Astrocyte (in vitro differentiated cells and primary cell): ENCODE results near the gene ADAMTS19. TPM values are rescaled to one million over a fixed set of nuclear protein-coding genes. Genes with fewer than 3 reads are reported as not detected.

ENCODE experiments used
- DNase-seq: peaks from one replicate; pipeline ENCODE4 v3.0.0-alpha.2; 2010; ENCODE audit warnings: low read depth
- FAIRE-seq: peaks from 2 replicates; lab custom pipeline; 2011; peaks lifted over from hg19 to GRCh38; lab: Jason Lieb, UNC
- H2AFZ ChIP-seq: 2 replicates; pipeline ENCODE4 v1.6.0; 2012; ENCODE audit warnings: low read depth, low read length, inconsistent platforms
- H3K27ac ChIP-seq: 2 replicates; pipeline ENCODE4 v1.5.1; 2011; ENCODE audit warnings: low read depth, low read length, inconsistent platforms
- H3K27me3 ChIP-seq: 2 replicates; pipeline ENCODE4 v1.6.0; 2011; ENCODE audit warnings: low read length, inconsistent platforms; ENCODE audit not compliant: insufficient read depth
- H3K36me3 ChIP-seq: 2 replicates; pipeline ENCODE4 v1.5.1; 2011; ENCODE audit warnings: low read length, inconsistent platforms; ENCODE audit not compliant: insufficient read depth
- H3K4me1 ChIP-seq: 2 replicates; pipeline ENCODE4 v1.5.1; 2011; ENCODE audit warnings: low read length, inconsistent platforms; ENCODE audit not compliant: insufficient read depth
- H3K4me2 ChIP-seq: 2 replicates; pipeline ENCODE4 v1.6.0; 2012; ENCODE audit warnings: low read length, inconsistent platforms
- H3K4me3 ChIP-seq: 2 replicates; pipeline ENCODE4 v1.5.1; 2011; ENCODE audit warnings: low read depth, mild to moderate bottlenecking, low read length, inconsistent platforms; ENCODE audit not compliant: insufficient read depth
- H3K79me2 ChIP-seq: 2 replicates; pipeline ENCODE4 v1.6.0; 2012; ENCODE audit warnings: mild to moderate bottlenecking, low read length, inconsistent platforms; ENCODE audit not compliant: insufficient read depth
- H3K9ac ChIP-seq: 2 replicates; pipeline ENCODE4 v1.6.0; 2012; ENCODE audit warnings: mild to moderate bottlenecking, low read length, inconsistent platforms
- H3K9me3 ChIP-seq: 2 replicates; pipeline ENCODE4 v1.5.1; 2012; ENCODE audit warnings: low read depth, mild to moderate bottlenecking, low read length, inconsistent platforms; ENCODE audit not compliant: insufficient read depth
- H4K20me1 ChIP-seq: 2 replicates; pipeline ENCODE4 v1.6.0; 2012; ENCODE audit warnings: low read length, inconsistent platforms; ENCODE audit not compliant: insufficient read depth
- H3K27ac Mint-ChIP-seq: one replicate; pipeline ENCODE4 v1.8.0; 2021; ENCODE audit warnings: mild to moderate bottlenecking, mixed read lengths; ENCODE audit not compliant: unreplicated experiment
- H3K27me3 Mint-ChIP-seq: one replicate; pipeline ENCODE4 v1.8.0; 2021; ENCODE audit warnings: low read depth, mixed read lengths; ENCODE audit not compliant: unreplicated experiment
- H3K36me3 Mint-ChIP-seq: one replicate; pipeline ENCODE4 v1.8.0; 2021; ENCODE audit warnings: low read depth, mixed read lengths; ENCODE audit not compliant: unreplicated experiment
- H3K4me1 Mint-ChIP-seq: one replicate; pipeline ENCODE4 v1.8.0; 2021; ENCODE audit warnings: low read depth, mixed read lengths; ENCODE audit not compliant: unreplicated experiment
- H3K4me3 Mint-ChIP-seq: one replicate; pipeline ENCODE4 v1.8.0; 2021; ENCODE audit warnings: mild to moderate bottlenecking, moderate library complexity, mixed read lengths; ENCODE audit not compliant: unreplicated experiment
- H3K9me3 Mint-ChIP-seq: one replicate; pipeline ENCODE4 v1.8.0; 2021; ENCODE audit warnings: mild to moderate bottlenecking, mixed read lengths; ENCODE audit not compliant: unreplicated experiment
- EZH2 ChIP-seq: IDR thresholded peaks from 2 replicates; pipeline ENCODE4 v1.6.1; 2012; ENCODE audit warnings: mild to moderate bottlenecking, low read length, inconsistent platforms; ENCODE audit not compliant: insufficient read depth
- total RNA-seq: library from RNA; stranded (reverse); gene quantifications from 2 replicates; pipeline ENCODE4 v1.2.1, GENCODE V29; 2021
- TF ChIP-seq, protein P1 (sequence below): IDR thresholded peaks from 2 replicates; pipeline ENCODE4 v1.5.1; 2011; ENCODE audit warnings: low read depth, mild to moderate bottlenecking, inconsistent platforms, low read length, moderate library complexity; ENCODE audit not compliant: insufficient read depth

Gene ADAMTS19
- total RNA-seq, 1 donor from 2014 or later, result 0.61 TPM

DNA sequence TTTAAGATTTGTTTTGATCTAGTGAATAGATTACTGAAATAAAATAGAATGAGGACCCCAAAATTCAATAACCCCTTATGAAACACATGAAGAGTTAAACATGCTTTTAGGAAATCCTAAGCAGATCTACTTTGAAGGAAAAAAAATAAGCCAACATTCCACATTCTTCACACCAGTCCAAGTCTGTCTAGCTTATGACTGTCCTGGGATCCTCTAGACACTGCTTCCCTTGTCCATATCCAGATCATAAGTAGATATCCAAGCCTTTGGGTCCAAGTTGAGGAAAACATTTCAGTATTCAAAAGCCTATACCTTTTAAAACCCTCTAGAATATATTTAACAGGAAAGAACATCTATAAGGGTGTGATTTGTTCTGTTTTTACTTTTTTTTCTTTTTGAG lies 228.9 kb downstream of the ADAMTS19 start:
- Histone ChIP-seq H3K27ac (no peak overlapping the region), H3K4me2 (no peak overlapping the region), H3K4me3 (no peak overlapping the region), H4K20me1 (no peaks in the 10 kb centered on the region), H3K9ac (no peak overlapping the region), H2AFZ (no peak overlapping the region), H3K4me1 (no peaks in the 10 kb centered on the region), H3K79me2 (no peaks in the 10 kb centered on the region), H3K9me3 (no peaks in the 10 kb centered on the region), H3K36me3 (no peaks in the 10 kb centered on the region), H3K27me3 (no peaks in the 10 kb centered on the region)
- FAIRE-seq (no peak), DNase-seq (no peak)
- Mint-ChIP-seq H3K9me3 (no peaks in the 10 kb centered on the region), H3K4me3 (no peak overlapping the region), H3K27me3 (no peaks in the 10 kb centered on the region), H3K4me1 (no peaks in the 10 kb centered on the region), H3K27ac (no peak overlapping the region), H3K36me3 (no peaks in the 10 kb centered on the region)
- no peak for TF ChIP-seq EZH2
- TF ChIP-seq, protein P1, sequence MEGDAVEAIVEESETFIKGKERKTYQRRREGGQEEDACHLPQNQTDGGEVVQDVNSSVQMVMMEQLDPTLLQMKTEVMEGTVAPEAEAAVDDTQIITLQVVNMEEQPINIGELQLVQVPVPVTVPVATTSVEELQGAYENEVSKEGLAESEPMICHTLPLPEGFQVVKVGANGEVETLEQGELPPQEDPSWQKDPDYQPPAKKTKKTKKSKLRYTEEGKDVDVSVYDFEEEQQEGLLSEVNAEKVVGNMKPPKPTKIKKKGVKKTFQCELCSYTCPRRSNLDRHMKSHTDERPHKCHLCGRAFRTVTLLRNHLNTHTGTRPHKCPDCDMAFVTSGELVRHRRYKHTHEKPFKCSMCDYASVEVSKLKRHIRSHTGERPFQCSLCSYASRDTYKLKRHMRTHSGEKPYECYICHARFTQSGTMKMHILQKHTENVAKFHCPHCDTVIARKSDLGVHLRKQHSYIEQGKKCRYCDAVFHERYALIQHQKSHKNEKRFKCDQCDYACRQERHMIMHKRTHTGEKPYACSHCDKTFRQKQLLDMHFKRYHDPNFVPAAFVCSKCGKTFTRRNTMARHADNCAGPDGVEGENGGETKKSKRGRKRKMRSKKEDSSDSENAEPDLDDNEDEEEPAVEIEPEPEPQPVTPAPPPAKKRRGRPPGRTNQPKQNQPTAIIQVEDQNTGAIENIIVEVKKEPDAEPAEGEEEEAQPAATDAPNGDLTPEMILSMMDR, result no peak

DNA sequence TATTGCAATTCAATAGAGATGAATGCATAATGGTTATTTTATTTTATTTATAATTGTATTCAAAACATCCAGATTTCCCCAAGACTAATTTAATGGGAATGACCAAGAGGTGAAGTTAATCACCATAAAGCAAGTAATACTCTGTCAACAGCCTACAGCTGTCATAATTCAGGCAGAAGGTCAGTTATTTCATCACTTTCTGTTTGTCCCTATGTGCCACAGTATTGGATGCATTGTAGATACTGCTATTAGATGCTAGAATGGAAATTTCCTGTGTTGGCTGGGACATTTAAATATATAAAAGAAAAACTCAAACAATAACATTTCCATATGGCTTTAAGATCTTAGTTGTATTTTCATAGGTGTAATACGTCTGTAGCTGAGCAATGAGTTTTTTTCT lies 231.1 kb downstream of the ADAMTS19 start:
- Histone ChIP-seq H3K36me3 (no peaks in the 10 kb centered on the region), H4K20me1 (no peaks in the 10 kb centered on the region), H3K9me3 (no peaks in the 10 kb centered on the region), H3K9ac (no peak overlapping the region), H3K27ac (no peak overlapping the region), H3K27me3 (no peaks in the 10 kb centered on the region), H3K79me2 (no peaks in the 10 kb centered on the region), H3K4me2 (no peak overlapping the region), H3K4me1 (no peaks in the 10 kb centered on the region), H2AFZ (no peak overlapping the region), H3K4me3 (no peak overlapping the region)
- no peaks in the 10 kb centered on the region for H3K4me1 Mint-ChIP-seq
- H3K27me3 Mint-ChIP-seq, result no peaks in the 10 kb centered on the region
- TF ChIP-seq, protein P1, result no peak
- no peak for TF ChIP-seq EZH2
- no peaks in the 10 kb centered on the region for H3K9me3 Mint-ChIP-seq
- no peaks in the 10 kb centered on the region for H3K36me3 Mint-ChIP-seq
- no peak for DNase-seq
- FAIRE-seq, result no peak
- no peak overlapping the region for H3K4me3 Mint-ChIP-seq
- no peak overlapping the region for H3K27ac Mint-ChIP-seq

DNA sequence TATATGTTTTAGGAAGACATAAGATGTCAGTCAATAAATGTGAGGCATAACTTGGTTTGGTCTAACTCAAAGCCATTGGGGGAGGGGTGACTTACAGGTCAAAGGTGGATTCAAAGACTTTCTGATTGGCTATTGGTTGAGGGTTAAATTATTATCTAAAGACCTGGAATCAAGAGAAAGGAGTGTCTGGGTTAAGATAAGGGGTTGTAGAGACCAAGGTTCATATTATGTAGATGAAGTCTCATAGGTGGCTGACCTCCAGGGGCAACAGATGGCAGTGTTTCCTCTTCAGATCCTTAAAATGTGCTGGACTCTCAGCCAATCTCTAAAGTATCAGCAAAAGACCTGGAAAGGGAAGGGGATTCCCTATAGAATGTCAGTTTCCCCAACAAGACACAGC lies 236.5 kb downstream of the ADAMTS19 start:
- H3K9me3 ChIP-seq, result no peaks in the 10 kb centered on the region
- Mint-ChIP-seq H3K4me3 (no peak overlapping the region), H3K27me3 (no peaks in the 10 kb centered on the region), H3K9me3 (no peaks in the 10 kb centered on the region), H3K27ac (no peak overlapping the region), H3K36me3 (no peaks in the 10 kb centered on the region), H3K4me1 (no peaks in the 10 kb centered on the region)
- no peaks in the 10 kb centered on the region for H3K79me2 ChIP-seq
- FAIRE-seq (no peak), DNase-seq (no peak)
- H3K36me3 ChIP-seq, result no peaks in the 10 kb centered on the region
- H3K27ac ChIP-seq, result no peak overlapping the region
- no peak overlapping the region for H2AFZ ChIP-seq
- no peaks in the 10 kb centered on the region for H4K20me1 ChIP-seq
- H3K9ac ChIP-seq, result no peak overlapping the region
- TF ChIP-seq EZH2, result no peak
- TF ChIP-seq, protein P1, result no peak
- H3K4me2 ChIP-seq, result no peak overlapping the region
- H3K4me1 ChIP-seq, result no peaks in the 10 kb centered on the region
- no peaks in the 10 kb centered on the region for H3K27me3 ChIP-seq
- H3K4me3 ChIP-seq, result no peak overlapping the region
